ENCODE data around the gene CAPN9.

DNA sequence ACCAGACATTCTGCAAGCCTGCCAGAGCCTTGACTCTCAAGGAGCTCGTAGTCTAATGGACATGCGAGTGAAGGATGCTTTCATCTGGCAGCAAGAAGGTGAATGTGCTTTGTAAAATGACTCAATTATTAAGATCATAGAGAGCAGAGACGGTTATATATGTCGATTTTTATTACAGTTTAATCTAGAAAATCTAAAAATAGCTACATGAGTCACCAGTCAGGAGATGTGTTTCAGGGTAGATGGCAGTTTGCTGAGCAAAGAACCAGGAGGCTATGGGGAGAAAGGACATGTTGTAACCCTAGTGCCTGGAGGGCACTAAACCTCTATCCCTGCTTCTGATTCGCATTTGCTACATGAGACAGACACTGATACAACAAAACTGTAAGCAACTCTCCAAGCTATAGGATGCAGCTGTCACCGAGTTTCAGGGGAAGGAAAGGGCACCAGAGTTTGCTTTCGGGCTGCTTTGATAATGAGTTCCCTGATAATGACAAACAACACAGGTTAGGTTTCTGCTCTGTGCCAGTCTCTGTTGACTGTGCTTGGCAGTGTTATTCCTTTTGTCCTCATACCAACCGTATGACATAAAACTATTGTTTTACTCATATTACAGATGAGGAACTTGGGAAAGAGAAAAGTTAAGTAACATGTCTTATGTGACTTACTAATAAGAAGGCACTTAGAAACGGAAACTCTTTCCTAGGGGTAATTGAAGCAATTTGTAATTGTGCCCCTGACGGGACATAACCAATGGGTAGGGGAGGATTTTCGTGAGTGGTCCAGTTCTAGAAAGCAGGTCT lies 77.9 kb downstream of the CAPN9 start:
- TF ChIP-seq POLR2A (IDR thresholded peaks at IDR 0.05), result no peak
- TF ChIP-seq, protein P1, sequence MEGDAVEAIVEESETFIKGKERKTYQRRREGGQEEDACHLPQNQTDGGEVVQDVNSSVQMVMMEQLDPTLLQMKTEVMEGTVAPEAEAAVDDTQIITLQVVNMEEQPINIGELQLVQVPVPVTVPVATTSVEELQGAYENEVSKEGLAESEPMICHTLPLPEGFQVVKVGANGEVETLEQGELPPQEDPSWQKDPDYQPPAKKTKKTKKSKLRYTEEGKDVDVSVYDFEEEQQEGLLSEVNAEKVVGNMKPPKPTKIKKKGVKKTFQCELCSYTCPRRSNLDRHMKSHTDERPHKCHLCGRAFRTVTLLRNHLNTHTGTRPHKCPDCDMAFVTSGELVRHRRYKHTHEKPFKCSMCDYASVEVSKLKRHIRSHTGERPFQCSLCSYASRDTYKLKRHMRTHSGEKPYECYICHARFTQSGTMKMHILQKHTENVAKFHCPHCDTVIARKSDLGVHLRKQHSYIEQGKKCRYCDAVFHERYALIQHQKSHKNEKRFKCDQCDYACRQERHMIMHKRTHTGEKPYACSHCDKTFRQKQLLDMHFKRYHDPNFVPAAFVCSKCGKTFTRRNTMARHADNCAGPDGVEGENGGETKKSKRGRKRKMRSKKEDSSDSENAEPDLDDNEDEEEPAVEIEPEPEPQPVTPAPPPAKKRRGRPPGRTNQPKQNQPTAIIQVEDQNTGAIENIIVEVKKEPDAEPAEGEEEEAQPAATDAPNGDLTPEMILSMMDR (IDR thresholded peaks at IDR 0.05), result no peak

Measured in thyroid gland (tissue), 4 donors.